GM21390 (cell line): ENCODE results near the gene MSLN.
"Not testable (repeated sequence)": the region's sequence is repeated elsewhere in the genome, so short reads cannot be mapped to it uniquely, and the experiment has no call there.

ENCODE experiments used
- ATAC-seq: cut with Tn5 transposase; IDR thresholded peaks from one replicate; pipeline ENCODE4 v1.9.1; 2021; ENCODE audit not compliant: unreplicated experiment

MSLN gene

GRCh38 chr16:772959-773358 lies 12.4 kb downstream of the MSLN start:
- no peak for ATAC-seq

GRCh38 chr16:774086-775001 lies 13.8 kb downstream of the MSLN start:
- no peak for ATAC-seq

- ATAC-seq: no peak
These were observed 14.8 kb downstream of the MSLN start for GRCh38 chr16:775236-775796.

GRCh38 chr16:776298-776697 lies 15.8 kb downstream of the MSLN start:
- not testable (repeated sequence) for ATAC-seq

GRCh38 chr16:776824-777223 lies 16.3 kb downstream of the MSLN start:
- ATAC-seq: no peak

- no peak for ATAC-seq
These were observed 17.3 kb downstream of the MSLN start for GRCh38 chr16:777826-778225.

- no peak for ATAC-seq
These were observed 17.9 kb downstream of the MSLN start for GRCh38 chr16:778447-778846.

- ATAC-seq: no peak
These were observed 18.5 kb downstream of the MSLN start for GRCh38 chr16:778909-779527.

- ATAC-seq: no peak
These were observed 19.0 kb downstream of the MSLN start for GRCh38 chr16:779561-779960.

GRCh38 chr16:780296-780695 lies 19.8 kb downstream of the MSLN start:
- ATAC-seq: no peak

GRCh38 chr16:781346-782010 lies 20.9 kb downstream of the MSLN start:
- no peak for ATAC-seq

- no peak for ATAC-seq
These were observed 21.7 kb downstream of the MSLN start for GRCh38 chr16:782258-782657.

- no peak for ATAC-seq
These were observed 22.4 kb downstream of the MSLN start for GRCh38 chr16:782766-783403.

- no peak for ATAC-seq
These were observed 23.0 kb downstream of the MSLN start for GRCh38 chr16:783404-784161.

GRCh38 chr16:784431-784830 lies 23.9 kb downstream of the MSLN start:
- ATAC-seq: no peak

GRCh38 chr16:785563-786535 lies 25.3 kb downstream of the MSLN start:
- ATAC-seq: no peak

- no peak for ATAC-seq
These were observed 26.9 kb downstream of the MSLN start for GRCh38 chr16:787321-787966.

- ATAC-seq: no peak
These were observed 27.5 kb downstream of the MSLN start, which contains the start of gene RPUSD1 for GRCh38 chr16:787978-788398. RPUSD1 (minus strand) TSS chr16:788381; CDS start chr16:787737, 644 bp downstream.
